Ascending aorta (tissue), 2 donors: Measurements from ENCODE around the gene CKS1B. TPM values are rescaled to one million over a fixed set of nuclear protein-coding genes. Genes with fewer than 3 reads are reported as not detected.

Experiments used
- DNase-seq, 2 donors: peaks; one replicate each; pipeline ENCODE4 v3.0.0-alpha.2; 2019; ENCODE audit warnings: low spot score in 2 of 2
- H3K27ac ChIP-seq, 2 donors: fragments of 200-600 bp; sonication (generic); one replicate each; pipeline ENCODE4 v1.5.1; 2016 to 2017; ENCODE audit warnings: mild to moderate bottlenecking in 1 of 2
- H3K27me3 ChIP-seq: fragments of 200-600 bp; sonication (generic); one replicate; pipeline ENCODE4 v1.5.1; 2017
- H3K36me3 ChIP-seq, 2 donors: fragments of 200-600 bp; sonication (generic); one replicate each; pipeline ENCODE4 v1.5.1; 2016
- H3K4me1 ChIP-seq, 2 donors: fragments of 200-600 bp; sonication (generic); one replicate each; pipeline ENCODE4 v1.5.1; 2016 to 2017; ENCODE audit warnings: mild to moderate bottlenecking in 1 of 2
- H3K4me3 ChIP-seq, 2 donors: fragments of 200-600 bp; sonication (generic); one replicate each; pipeline ENCODE4 v1.5.1; 2016 to 2017; ENCODE audit warnings: mild to moderate bottlenecking in 1 of 2
- H3K9me3 ChIP-seq, 2 donors: fragments of 200-600 bp; sonication (generic); one replicate each; pipeline ENCODE4 v1.5.1; 2016
- CTCF ChIP-seq, 3 experiments: fragments of 200-600 bp in 2 of 3; fragments of 450-650 bp in 1 of 3; sonication (generic) in 2 of 3; IDR thresholded peaks; one replicate each; pipeline ENCODE4 v1.5.1; 2016 to 2019; ENCODE audit warnings: antibody characterized with exemption in 3 of 3, mild to moderate bottlenecking in 1 of 3, moderate library complexity in 1 of 3
- intact Hi-C: fragments of 100-400 bp; cut with DNase I; formaldehyde crosslinking; loops from one replicate; pipeline ENCODE4 v1.15.1; 2023
- total RNA-seq: library from RNA; depleted of rRNA; stranded (reverse); fragments of >200 nt; gene quantifications from one replicate; pipeline ENCODE4 v1.1.0, GENCODE V29; 2016

CKS1B gene
- total RNA-seq, 1 donor from 2014 or later = 40.4 TPM

- Histone ChIP-seq H3K27me3 (no peaks in the 10 kb centered on the region), H3K4me3 (no peak overlapping the region), H3K27ac (peak overlapping the region in 1 of 2 donors; percentile 27), H3K9me3 (no peaks in the 10 kb centered on the region), H3K36me3 (peaks cover 16 to 32% of the 10 kb centered on the region in 2 donors), H3K4me1 (peaks cover 12 to 41% of the 10 kb centered on the region in 2 donors)
- TF ChIP-seq CTCF (IDR thresholded peaks at IDR 0.05) = no peak
- intact Hi-C loops = loop anchor here (5.0 kb wide), 1 partner anchor 103 kb away; the partner anchor contains the start of gene EFNA4
- no peak for DNase-seq
These were observed 15.6 kb upstream of the CKS1B start for GRCh38 chr1:154958681-154959425.

- no peak overlapping the region for H3K4me3 ChIP-seq
- no peaks in the 10 kb centered on the region for H3K27me3 ChIP-seq
- peaks cover 9 to 36% of the 10 kb centered on the region in 2 donors for H3K4me1 ChIP-seq
- intact Hi-C loops = loop anchor here (5.0 kb wide), 1 partner anchor 103 kb away; the partner anchor contains the start of gene EFNA4
- H3K36me3 ChIP-seq = peaks cover 22 to 37% of the 10 kb centered on the region in 2 donors
- no peak for TF ChIP-seq CTCF (IDR thresholded peaks at IDR 0.05)
- no peaks in the 10 kb centered on the region for H3K9me3 ChIP-seq
- peak overlapping the region in 1 of 2 donors; percentile 27 for H3K27ac ChIP-seq
- DNase-seq = no peak
These were observed 15.1 kb upstream of the CKS1B start for GRCh38 chr1:154959426-154959780.

GRCh38 chr1:154960446-154961136 lies 13.9 kb upstream of the CKS1B start:
- intact Hi-C loops = loop anchor here (1.0 to 2.0 kb wide), 3 partner anchors 22 to 57 kb away; partner anchors contain the start of gene FLAD1
- peaks cover 28 to 49% of the 10 kb centered on the region in 2 donors for H3K36me3 ChIP-seq
- H3K27ac ChIP-seq = peak overlapping the region; percentile 95 to 97
- DNase-seq = no peak
- peak overlapping the region; percentile 97 for H3K4me3 ChIP-seq
- H3K4me1 ChIP-seq = peaks cover 3 to 27% of the 10 kb centered on the region in 2 donors
- no peak for TF ChIP-seq CTCF (IDR thresholded peaks at IDR 0.05)
- no peaks in the 10 kb centered on the region for H3K9me3 ChIP-seq
- H3K27me3 ChIP-seq = no peaks in the 10 kb centered on the region

- intact Hi-C loops = loop anchor here (1.0 to 2.0 kb wide), 4 partner anchors 9 to 56 kb away; partner anchors contain the start of genes FLAD1 and SHC1
- no peaks in the 10 kb centered on the region for H3K9me3 ChIP-seq
- H3K4me1 ChIP-seq = peaks cover 3 to 27% of the 10 kb centered on the region in 2 donors
- TF ChIP-seq CTCF (IDR thresholded peaks at IDR 0.05) = peak; percentile 45 to 95 (median 52)
- H3K27ac ChIP-seq = peak within 1 kb of the TSS; percentile 95 to 97
- no peaks in the 10 kb centered on the region for H3K27me3 ChIP-seq
- peak within 1 kb of the TSS; percentile 97 for H3K4me3 ChIP-seq
- peak; percentile 41 to 90 for DNase-seq
- peaks cover 37 to 58% of the 10 kb centered on the region in 2 donors for H3K36me3 ChIP-seq
These were observed 13.0 kb upstream of the CKS1B start, which contains the start of gene PYGO2 for GRCh38 chr1:154961207-154962155. Gene PYGO2 (minus strand): TSS chr1:154961782. CDS start chr1:154961576, 206 bp downstream.
